Trophoblast cell (in vitro differentiated cells and primary cell): ENCODE results near the gene ACCS.

ENCODE experiments used
- DNase-seq, 2 donors: peaks; one replicate each; pipeline ENCODE4 v3.0.0-alpha.2; 2016
- H2AFZ ChIP-seq: 2 replicates; pipeline ENCODE4 v1.6.1; 2013; ENCODE audit warnings: low read length, moderate library complexity, mild to moderate bottlenecking; ENCODE audit not compliant: insufficient read depth, poor library complexity
- H2AK5ac ChIP-seq: 2 replicates; pipeline ENCODE4 v1.6.1; 2013; ENCODE audit warnings: mild to moderate bottlenecking, low read length
- H2BK120ac ChIP-seq: 2 replicates; pipeline ENCODE4 v1.6.1; 2013; ENCODE audit warnings: low read length, mild to moderate bottlenecking, moderate library complexity; ENCODE audit not compliant: insufficient read depth, poor library complexity
- H2BK12ac ChIP-seq: 2 replicates; pipeline ENCODE4 v1.6.1; 2013; ENCODE audit warnings: mild to moderate bottlenecking, low read length, moderate library complexity
- H2BK5ac ChIP-seq: 2 replicates; pipeline ENCODE4 v1.6.1; 2013; ENCODE audit warnings: low read length, low read depth, moderate library complexity, mild to moderate bottlenecking; ENCODE audit not compliant: poor library complexity
- H3K14ac ChIP-seq: 2 replicates; pipeline ENCODE4 v1.6.1; 2013; ENCODE audit warnings: mild to moderate bottlenecking, low read length
- H3K18ac ChIP-seq: 2 replicates; pipeline ENCODE4 v1.6.1; 2013; ENCODE audit warnings: mild to moderate bottlenecking, low read length
- H3K23ac ChIP-seq: 2 replicates; pipeline ENCODE4 v1.6.1; 2013; ENCODE audit warnings: low read length
- H3K27ac ChIP-seq: 2 replicates; pipeline ENCODE4 v1.5.1; 2013; ENCODE audit warnings: low read depth, mild to moderate bottlenecking, inconsistent platforms, low read length, moderate library complexity
- H3K27me3 ChIP-seq: 2 replicates; pipeline ENCODE4 v1.6.1; 2013; ENCODE audit warnings: inconsistent platforms, mild to moderate bottlenecking, low read length, moderate library complexity; ENCODE audit not compliant: insufficient read depth
- H3K36me3 ChIP-seq, 2 experiments: 1 replicate in 1 of 2; 2 replicates in 1 of 2; pipeline ENCODE4 v1.6.1; 2013; ENCODE audit warnings: low read length in 2 of 2, mild to moderate bottlenecking in 2 of 2, moderate library complexity in 1 of 2; ENCODE audit not compliant: insufficient read depth in 2 of 2, control insufficient read depth in 1 of 2
- H3K4ac ChIP-seq: 2 replicates; pipeline ENCODE4 v1.6.1; 2013; ENCODE audit warnings: low read depth, mild to moderate bottlenecking, low read length, moderate library complexity
- H3K4me1 ChIP-seq, 2 experiments: 1 replicate in 1 of 2; 2 replicates in 1 of 2; pipeline ENCODE4 v1.6.1; 2013; ENCODE audit warnings: low read length in 2 of 2, mild to moderate bottlenecking in 2 of 2, moderate library complexity in 1 of 2; ENCODE audit not compliant: insufficient read depth in 2 of 2, control insufficient read depth in 1 of 2
- H3K4me2 ChIP-seq: 2 replicates; pipeline ENCODE4 v1.6.1; 2013; ENCODE audit warnings: inconsistent platforms, mild to moderate bottlenecking, low read length, moderate library complexity
- H3K4me3 ChIP-seq: 2 replicates; pipeline ENCODE4 v1.5.1; 2013; ENCODE audit warnings: mild to moderate bottlenecking, low read depth, low read length, inconsistent platforms
- H3K79me1 ChIP-seq: one replicate; pipeline ENCODE4 v1.6.1; 2013; ENCODE audit warnings: low read length
- H3K79me2 ChIP-seq: 2 replicates; pipeline ENCODE4 v1.6.1; 2013; ENCODE audit warnings: low read length, mild to moderate bottlenecking; ENCODE audit not compliant: control insufficient read depth, insufficient read depth, poor library complexity
- H3K9ac ChIP-seq: 2 replicates; pipeline ENCODE4 v1.6.1; 2013; ENCODE audit warnings: mild to moderate bottlenecking, low read length
- H3K9me3 ChIP-seq: 2 replicates; pipeline ENCODE4 v1.6.1; 2013; ENCODE audit warnings: low read depth, mild to moderate bottlenecking, control low read depth, inconsistent platforms, low read length; ENCODE audit not compliant: insufficient read depth
- H4K12ac ChIP-seq: 2 replicates; pipeline ENCODE4 v1.6.1; 2013; ENCODE audit warnings: low read depth, mild to moderate bottlenecking, low read length, moderate library complexity
- H4K8ac ChIP-seq: 2 replicates; pipeline ENCODE4 v1.6.1; 2013; ENCODE audit warnings: low read depth, mild to moderate bottlenecking, low read length, moderate library complexity
- H4K91ac ChIP-seq: one replicate; pipeline ENCODE4 v1.6.1; 2013; ENCODE audit warnings: low read depth, mild to moderate bottlenecking, low read length, moderate library complexity
- WGBS: extraction: QIAGEN DNeasy Blood & Tissue Kit; methylation state at CpG from one replicate; pipeline ENCODE4 v1.1.7; 2013; ENCODE audit warnings: missing lambda C conversion rate; ENCODE audit not compliant: insufficient read length, insufficient coverage; ENCODE audit errors: extremely low coverage; 5-methylcytosine and 5-hydroxymethylcytosine counted together

The ACCS gene

DNA sequence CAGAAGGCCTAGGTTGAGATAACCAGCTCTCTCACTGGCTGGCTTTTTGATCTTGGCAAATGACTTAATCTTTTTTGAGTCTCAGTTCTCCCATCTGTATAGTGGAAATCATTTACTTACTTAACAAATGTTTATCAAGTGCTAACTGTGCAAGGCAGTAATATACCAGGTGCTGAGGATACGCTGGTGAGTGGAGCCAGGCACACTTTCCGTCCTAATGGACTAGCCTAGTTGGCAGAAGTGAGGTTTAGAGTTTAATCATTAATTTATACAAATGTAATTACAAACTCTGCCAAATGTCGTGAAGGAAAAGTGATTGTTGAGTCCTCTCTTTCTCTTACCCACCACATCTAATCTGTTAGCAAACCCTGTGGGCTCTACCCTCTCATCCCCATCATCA lies 62.7 kb downstream of the ACCS start:
- Histone ChIP-seq H3K14ac (no peak overlapping the region), H3K4me2 (no peak overlapping the region), H2AK5ac (no peak overlapping the region), H2BK120ac (no peak overlapping the region), H3K4me3 (no peak overlapping the region), H3K9me3 (no peaks in the 10 kb centered on the region), H3K18ac (no peak overlapping the region), H3K23ac (no peak overlapping the region), H4K91ac (no peak overlapping the region), H3K4ac (no peak overlapping the region), H4K8ac (no peak overlapping the region), H3K27me3 (no peaks in the 10 kb centered on the region), H2AFZ (no peak overlapping the region), H3K36me3 (peaks cover 5 to 23% of the 10 kb centered on the region in 2 experiments), H3K27ac (no peak overlapping the region), H2BK12ac (no peak overlapping the region), H4K12ac (no peak overlapping the region), H2BK5ac (no peak overlapping the region), H3K9ac (no peak overlapping the region), H3K79me1 (no peaks in the 10 kb centered on the region), H3K4me1 (no peaks in the 10 kb centered on the region), H3K79me2 (no peaks in the 10 kb centered on the region)
- WGBS, result no CpG with 5 or more reads among the region's 3 CpGs
- no peak for DNase-seq

DNA sequence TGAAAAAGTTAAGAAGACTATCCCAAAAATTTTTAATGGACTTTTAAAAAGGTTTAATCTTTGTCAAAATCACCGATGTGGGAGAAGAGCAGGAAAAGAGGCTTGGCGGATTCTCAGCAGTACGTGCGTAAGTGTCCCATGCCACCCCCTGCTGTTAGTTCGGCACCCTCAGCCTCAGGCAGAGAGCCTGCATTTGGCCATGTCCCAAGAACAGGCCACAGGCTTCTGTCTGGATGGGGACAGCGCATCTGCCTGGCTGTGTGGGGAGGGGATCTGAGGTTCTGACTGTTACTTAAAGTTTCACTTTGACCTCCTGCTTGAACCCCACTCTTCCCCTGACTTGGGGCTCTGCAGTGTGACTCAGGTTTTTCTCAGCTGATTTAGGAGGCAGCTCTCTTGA lies 64.7 kb downstream of the ACCS start:
- no peak overlapping the region for H3K27ac ChIP-seq
- no peak overlapping the region for H3K4me3 ChIP-seq
- no peak overlapping the region for H3K14ac ChIP-seq
- H3K79me2 ChIP-seq, result no peaks in the 10 kb centered on the region
- H3K4me1 ChIP-seq, result no peaks in the 10 kb centered on the region
- peaks cover 3 to 19% of the 10 kb centered on the region in 2 experiments for H3K36me3 ChIP-seq
- no peak overlapping the region for H3K9ac ChIP-seq
- no peak overlapping the region for H2BK5ac ChIP-seq
- H3K4ac ChIP-seq, result no peak overlapping the region
- no peak overlapping the region for H4K8ac ChIP-seq
- H4K91ac ChIP-seq, result no peak overlapping the region
- no peak overlapping the region for H3K4me2 ChIP-seq
- DNase-seq, result no peak
- H3K9me3 ChIP-seq, result no peaks in the 10 kb centered on the region
- WGBS, result no CpG with 5 or more reads among the region's 6 CpGs
- no peak overlapping the region for H2AFZ ChIP-seq
- H3K79me1 ChIP-seq, result no peaks in the 10 kb centered on the region
- no peak overlapping the region for H3K18ac ChIP-seq
- no peaks in the 10 kb centered on the region for H3K27me3 ChIP-seq
- H2AK5ac ChIP-seq, result no peak overlapping the region
- H4K12ac ChIP-seq, result no peak overlapping the region
- no peak overlapping the region for H2BK120ac ChIP-seq
- H2BK12ac ChIP-seq, result no peak overlapping the region
- no peak overlapping the region for H3K23ac ChIP-seq

DNA sequence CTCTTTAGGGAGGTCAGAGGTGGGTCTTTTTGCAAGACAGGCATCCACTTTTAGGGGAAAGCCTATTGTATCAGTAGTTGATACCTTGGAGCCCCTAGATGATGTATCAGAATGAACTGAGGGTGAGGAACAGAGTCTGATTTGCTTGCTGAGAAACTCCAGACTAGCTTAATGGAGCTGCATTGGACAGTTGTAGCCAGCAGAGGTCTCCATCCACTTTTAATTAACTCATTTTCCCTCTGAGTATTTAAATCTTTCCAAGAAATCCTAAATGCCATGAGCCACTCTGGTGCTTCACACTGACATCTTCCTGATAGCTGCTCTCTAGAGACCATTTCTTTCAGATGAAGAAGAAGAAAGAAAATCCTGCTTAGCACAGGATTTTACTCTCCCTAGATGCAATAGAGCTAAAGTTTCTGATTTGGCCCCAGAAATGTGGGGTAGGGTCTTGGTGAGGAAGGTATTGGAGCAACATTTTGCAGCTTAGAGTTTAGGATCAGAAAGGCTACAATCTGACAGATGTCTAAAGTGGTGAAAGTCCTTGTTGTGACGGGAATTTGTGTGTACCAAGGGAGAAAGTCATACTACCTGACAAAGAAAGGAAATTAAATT lies 67.4 kb downstream of the ACCS start:
- Histone ChIP-seq H2BK12ac (no peak overlapping the region), H3K4me3 (no peak overlapping the region), H4K12ac (no peak overlapping the region), H3K79me1 (no peaks in the 10 kb centered on the region), H2BK120ac (no peak overlapping the region), H2AK5ac (no peak overlapping the region), H3K18ac (no peak overlapping the region), H3K9ac (no peak overlapping the region), H3K4me1 (peaks cover 0 to 2% of the 10 kb centered on the region in 2 experiments), H4K8ac (no peak overlapping the region), H3K14ac (no peak overlapping the region), H2BK5ac (no peak overlapping the region), H3K79me2 (no peaks in the 10 kb centered on the region), H4K91ac (no peak overlapping the region), H3K27ac (no peak overlapping the region), H3K27me3 (no peaks in the 10 kb centered on the region), H3K36me3 (peaks cover 3 to 6% of the 10 kb centered on the region in 2 experiments), H2AFZ (no peak overlapping the region), H3K23ac (no peak overlapping the region), H3K4ac (no peak overlapping the region), H3K4me2 (no peak overlapping the region), H3K9me3 (no peaks in the 10 kb centered on the region)
- no CpG with 5 or more reads among the region's 1 CpG for WGBS
- DNase-seq, result peak in 1 of 2 donors; percentile 42
